DMS79 (cell line): ENCODE results near the gene SLC22A31.

Experiments
- DNase-seq: peaks from one replicate; lab custom pipeline; 2025; lab: John Stamatoyannopoulos, UW

Gene SLC22A31

DNA sequence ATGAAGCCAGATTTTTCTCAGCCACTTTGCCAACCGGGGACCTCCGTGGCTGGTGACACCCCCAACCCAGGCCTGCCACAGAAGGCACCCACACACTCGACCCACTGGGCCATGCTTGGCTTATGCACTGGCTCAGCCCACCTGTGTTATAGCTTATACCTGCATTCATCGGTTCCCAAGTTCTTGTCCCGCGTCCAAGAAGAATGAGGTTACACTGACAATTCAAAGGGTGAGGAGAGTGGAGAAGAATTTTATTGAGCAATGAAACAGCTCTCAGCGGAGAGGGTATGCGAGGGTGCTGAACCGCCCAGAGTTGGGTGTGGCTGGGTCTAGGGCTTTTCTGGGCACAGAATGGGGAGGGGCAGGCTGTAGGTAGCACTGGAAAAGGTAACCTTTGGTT, 51.0 kb downstream of the SLC22A31 start:
- DNase-seq, result no peak

DNA sequence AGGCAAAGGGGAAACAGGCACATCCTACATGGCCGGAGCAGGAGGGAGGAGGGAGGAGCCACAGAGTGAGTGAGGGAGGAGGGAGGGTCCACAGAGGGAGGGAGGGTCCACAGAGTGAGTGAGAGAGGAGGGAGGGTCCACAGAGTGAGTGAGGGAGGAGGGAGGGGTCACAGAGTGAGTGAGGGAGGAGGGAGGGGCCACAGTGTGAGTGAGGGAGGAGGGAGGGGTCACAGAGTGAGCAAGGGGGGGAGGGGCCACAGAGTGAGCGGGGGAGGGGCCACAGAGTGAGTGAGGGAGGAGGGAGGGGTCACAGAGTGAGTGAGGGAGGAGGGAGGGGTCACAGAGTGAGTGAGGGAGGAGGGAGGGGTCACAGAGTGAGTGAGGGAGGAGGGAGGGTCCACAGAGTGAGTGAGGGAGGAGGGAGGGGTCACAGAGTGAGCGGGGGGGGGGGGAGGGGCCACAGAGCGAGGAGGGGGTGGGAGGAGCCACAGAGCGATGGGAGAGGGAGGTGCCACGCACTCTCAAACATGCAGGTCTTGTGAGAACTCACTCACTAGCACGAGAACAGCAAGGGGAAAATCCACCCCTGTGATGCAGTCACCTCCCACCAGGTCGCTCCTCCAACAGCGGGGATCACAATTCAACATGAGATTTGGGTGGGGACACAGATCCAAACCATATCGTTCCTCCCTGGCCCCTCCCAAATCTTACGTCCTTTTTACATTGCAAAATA, 53.1 kb downstream of the SLC22A31 start:
- no peak for DNase-seq

DNA sequence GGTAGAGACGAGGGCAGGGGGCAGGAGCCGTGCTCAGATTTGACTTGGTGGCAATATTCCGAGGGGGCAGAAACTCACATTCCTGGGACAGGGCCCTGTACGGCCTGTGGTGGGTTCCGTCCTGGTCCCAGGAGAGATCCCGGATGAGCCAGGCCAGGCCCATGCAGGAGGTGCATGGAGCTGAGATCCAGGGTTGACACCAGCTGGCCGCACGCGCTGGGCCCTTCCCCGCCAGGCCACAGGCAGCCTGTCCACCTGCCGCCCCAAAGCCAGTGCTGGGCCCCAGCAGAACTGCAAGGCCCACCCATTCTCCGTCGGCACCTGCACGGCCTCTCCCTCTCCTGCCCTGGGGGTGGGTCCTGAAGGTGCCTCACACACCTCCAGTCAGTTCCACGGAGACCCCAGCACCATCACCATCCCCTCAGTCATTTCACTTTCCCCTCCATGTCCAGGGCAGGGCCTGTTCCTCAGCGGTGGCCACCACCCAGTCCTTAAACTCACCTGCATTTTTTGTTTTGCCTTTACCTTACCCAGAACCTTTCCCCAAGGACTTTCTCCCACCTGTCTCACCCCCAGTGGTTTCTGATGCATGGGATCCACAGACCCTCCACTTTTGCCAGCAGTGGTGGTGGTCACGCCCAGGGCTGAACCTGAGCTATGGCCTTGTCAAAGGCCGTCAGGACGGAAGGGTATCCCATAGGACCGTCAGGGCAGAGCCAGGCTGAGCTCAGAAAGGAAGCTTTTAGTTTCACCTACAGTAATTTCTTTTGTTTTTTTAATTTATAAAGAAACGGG, 53.9 kb downstream of the SLC22A31 start:
- no peak for DNase-seq
